Liver (tissue), 9 donors: ENCODE data around the gene SPATA31C1. TPM values are rescaled to one million over a fixed set of nuclear protein-coding genes. Genes with fewer than 3 reads are reported as not detected.

Experiments
- DNase-seq: peaks from one replicate; pipeline ENCODE4 v3.0.0-alpha.2; 2017; ENCODE audit warnings: low spot score
- H3K27ac ChIP-seq, 2 donors: one replicate each; pipeline ENCODE4 v1.7.0; 2013; ENCODE audit warnings: inconsistent platforms in 2 of 2, low read length in 2 of 2, control low read depth in 1 of 2, low read depth in 1 of 2, mild to moderate bottlenecking in 1 of 2
- H3K27me3 ChIP-seq, 4 donors: one replicate each; pipeline versions ENCODE4 v1.6.1 to v1.7.0; 2013; ENCODE audit warnings: low read length in 3 of 4, inconsistent platforms in 1 of 4, mild to moderate bottlenecking in 1 of 4, moderate library complexity in 1 of 4; ENCODE audit not compliant: control insufficient read depth in 4 of 4, insufficient read depth in 4 of 4
- H3K36me3 ChIP-seq, 4 donors: one replicate each; pipeline versions ENCODE4 v1.6.1 to v1.7.0; 2013; ENCODE audit warnings: low read length in 3 of 4, mild to moderate bottlenecking in 3 of 4, low read depth in 1 of 4, moderate library complexity in 1 of 4; ENCODE audit not compliant: control insufficient read depth in 4 of 4, insufficient read depth in 3 of 4
- H3K4me1 ChIP-seq, 4 donors: one replicate each; pipeline versions ENCODE4 v1.6.1 to v1.7.0; 2013; ENCODE audit warnings: low read length in 3 of 4, mild to moderate bottlenecking in 3 of 4, moderate library complexity in 1 of 4; ENCODE audit not compliant: control insufficient read depth in 4 of 4, insufficient read depth in 4 of 4
- H3K4me3 ChIP-seq, 3 donors: one replicate each; pipeline versions ENCODE4 v1.6.1 to v1.7.0; 2013; ENCODE audit warnings: low read length in 3 of 3, control low read depth in 1 of 3, low read depth in 1 of 3, mild to moderate bottlenecking in 1 of 3
- H3K9ac ChIP-seq, 2 donors: one replicate each; pipeline ENCODE4 v1.7.0; 2013; ENCODE audit warnings: low read length in 2 of 2, mild to moderate bottlenecking in 2 of 2, moderate library complexity in 2 of 2, control low read depth in 1 of 2, low read depth in 1 of 2
- H3K9me3 ChIP-seq, 4 donors: one replicate each; pipeline versions ENCODE4 v1.6.1 to v1.7.0; 2013; ENCODE audit warnings: low read length in 3 of 4; ENCODE audit not compliant: control insufficient read depth in 4 of 4
- EGR1 ChIP-seq, 2 donors: IDR thresholded peaks; 2 replicates each; pipeline ENCODE4 v1.6.1; 2016 to 2018; ENCODE audit warnings: antibody characterized with exemption in 2 of 2, low read depth in 2 of 2
- FOXA1 ChIP-seq: IDR thresholded peaks from 2 replicates; pipeline ENCODE4 v1.6.1; 2016; ENCODE audit warnings: antibody characterized with exemption
- FOXA2 ChIP-seq: IDR thresholded peaks from 2 replicates; pipeline ENCODE4 v1.6.1; 2016; ENCODE audit warnings: antibody characterized with exemption
- GABPA ChIP-seq, 2 donors: IDR thresholded peaks in 1 of 2; conservative IDR thresholded peaks in 1 of 2; 2 replicates each; pipeline ENCODE4 v1.6.1; 2016; ENCODE audit warnings: antibody characterized with exemption in 2 of 2, mild to moderate bottlenecking in 1 of 2, moderate library complexity in 1 of 2
- HNF4A ChIP-seq, 2 donors: conservative IDR thresholded peaks; 2 replicates each; pipeline ENCODE4 v1.6.1; 2016; ENCODE audit warnings: antibody characterized with exemption in 2 of 2, mild to moderate bottlenecking in 2 of 2
- HNF4G ChIP-seq: IDR thresholded peaks from 2 replicates; pipeline ENCODE4 v1.6.1; 2016; ENCODE audit warnings: antibody characterized with exemption
- JUND ChIP-seq, 2 donors: IDR thresholded peaks; 2 replicates each; pipeline ENCODE4 v1.6.1; 2016; ENCODE audit warnings: antibody characterized with exemption in 2 of 2
- RAD21 ChIP-seq, 2 donors: IDR thresholded peaks; 2 replicates each; pipeline ENCODE4 v1.6.1; 2016; ENCODE audit warnings: antibody characterized with exemption in 2 of 2, mild to moderate bottlenecking in 2 of 2
- RXRA ChIP-seq, 2 donors: IDR thresholded peaks; 2 replicates each; pipeline ENCODE4 v1.6.1; 2017 to 2018; ENCODE audit warnings: antibody characterized with exemption in 2 of 2, mild to moderate bottlenecking in 1 of 2
- SP1 ChIP-seq: IDR thresholded peaks from 2 replicates; pipeline ENCODE4 v1.6.1; 2018; ENCODE audit warnings: antibody characterized with exemption, mild to moderate bottlenecking
- TAF1 ChIP-seq: conservative IDR thresholded peaks from 2 replicates; pipeline ENCODE4 v1.6.1; 2016; ENCODE audit warnings: antibody characterized with exemption, mild to moderate bottlenecking
- YY1 ChIP-seq: IDR thresholded peaks from 2 replicates; pipeline ENCODE4 v1.6.1; 2016; ENCODE audit warnings: antibody characterized with exemption, mild to moderate bottlenecking
- WGBS: extraction: QIAGEN DNeasy Blood & Tissue Kit; methylation state at CpG from one replicate; pipeline ENCODE4 v1.1.7; 2013; 5-methylcytosine and 5-hydroxymethylcytosine counted together
- polyA plus RNA-seq, 2 donors: library from polyadenylated mRNA; stranded (reverse) in 1 of 2; unstranded in 1 of 2; fragments of 200-250 nt in 1 of 2; fragments of >200 nt in 1 of 2; fragmentation: Nextera tagmentation in 1 of 2; extraction: Ambion mirVana in 1 of 2; gene quantifications; one replicate each; pipeline versions ENCODE4 v1.2.1 to v1.2.3, GENCODE V29; 2013 to 2015
- total RNA-seq, 2 donors: library from RNA; depleted of rRNA; stranded (reverse); fragments of >200 nt; gene quantifications; one replicate each; pipeline ENCODE4 v1.2.3, GENCODE V29; 2014
- TF ChIP-seq, protein P1 (sequence below): IDR thresholded peaks from 2 replicates; pipeline ENCODE4 v1.6.1; 2016; ENCODE audit warnings: antibody characterized with exemption
- TF ChIP-seq, protein P2 (sequence below): IDR thresholded peaks from 2 replicates; pipeline ENCODE4 v1.6.1; 2016; ENCODE audit warnings: antibody characterized with exemption
- TF ChIP-seq, protein P3 (sequence below): fragments of 150-350 bp; IDR thresholded peaks from 2 replicates; pipeline ENCODE4 v1.5.1; 2017; ENCODE audit warnings: improper control_type of control experiment, low read depth, low read length; ENCODE audit not compliant: missing input control
- TF ChIP-seq, protein P4 (sequence below): IDR thresholded peaks from 2 replicates; pipeline ENCODE4 v1.6.1; 2016; ENCODE audit warnings: antibody characterized with exemption, mild to moderate bottlenecking
- donor health status: healthy.
- donor health status: healthy.
- donor health status: healthy.
- donor health status: healthy.
- donor health status: healthy.

Gene SPATA31C1
- total and polyA plus RNA-seq, 4 donors = 0.05 TPM; not detected in 3

DNA sequence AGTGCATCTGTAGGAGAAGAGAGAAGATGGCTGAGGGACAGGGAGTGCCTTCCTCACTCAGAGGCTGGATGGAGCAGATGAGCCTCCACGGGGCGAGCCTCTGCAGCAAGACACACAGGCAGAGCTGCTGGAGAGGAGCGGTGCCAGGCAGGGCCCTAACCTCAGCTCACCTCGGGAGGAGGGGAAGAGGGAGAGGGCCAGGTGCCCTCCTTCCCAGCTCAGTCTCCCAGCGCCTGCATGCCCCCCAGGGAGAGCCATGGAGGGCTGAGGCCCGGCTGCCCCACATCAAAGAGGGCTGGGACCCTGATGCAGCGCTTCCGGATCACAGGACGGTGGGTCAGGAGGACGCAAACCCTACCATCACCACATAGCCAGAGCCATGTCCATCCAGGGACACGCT lies 48.7 kb upstream of the SPATA31C1 start:
- DNase-seq = peak; percentile 25
- H3K27ac ChIP-seq = no peak overlapping the region
- H3K4me3 ChIP-seq = no peak overlapping the region
- H3K36me3 ChIP-seq = no peaks in the 10 kb centered on the region
- TF ChIP-seq JUND (IDR thresholded peaks at IDR 0.05) = no peak
- TF ChIP-seq FOXA1 = no peak
- no peak for TF ChIP-seq EGR1 (IDR thresholded peaks at IDR 0.05; ENCODE audit: low read depth in 2 of 2)
- TF ChIP-seq, protein P1, sequence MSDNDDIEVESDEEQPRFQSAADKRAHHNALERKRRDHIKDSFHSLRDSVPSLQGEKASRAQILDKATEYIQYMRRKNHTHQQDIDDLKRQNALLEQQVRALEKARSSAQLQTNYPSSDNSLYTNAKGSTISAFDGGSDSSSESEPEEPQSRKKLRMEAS = no peak
- no peak for TF ChIP-seq RAD21 (IDR thresholded peaks at IDR 0.05)
- TF ChIP-seq, protein P2, sequence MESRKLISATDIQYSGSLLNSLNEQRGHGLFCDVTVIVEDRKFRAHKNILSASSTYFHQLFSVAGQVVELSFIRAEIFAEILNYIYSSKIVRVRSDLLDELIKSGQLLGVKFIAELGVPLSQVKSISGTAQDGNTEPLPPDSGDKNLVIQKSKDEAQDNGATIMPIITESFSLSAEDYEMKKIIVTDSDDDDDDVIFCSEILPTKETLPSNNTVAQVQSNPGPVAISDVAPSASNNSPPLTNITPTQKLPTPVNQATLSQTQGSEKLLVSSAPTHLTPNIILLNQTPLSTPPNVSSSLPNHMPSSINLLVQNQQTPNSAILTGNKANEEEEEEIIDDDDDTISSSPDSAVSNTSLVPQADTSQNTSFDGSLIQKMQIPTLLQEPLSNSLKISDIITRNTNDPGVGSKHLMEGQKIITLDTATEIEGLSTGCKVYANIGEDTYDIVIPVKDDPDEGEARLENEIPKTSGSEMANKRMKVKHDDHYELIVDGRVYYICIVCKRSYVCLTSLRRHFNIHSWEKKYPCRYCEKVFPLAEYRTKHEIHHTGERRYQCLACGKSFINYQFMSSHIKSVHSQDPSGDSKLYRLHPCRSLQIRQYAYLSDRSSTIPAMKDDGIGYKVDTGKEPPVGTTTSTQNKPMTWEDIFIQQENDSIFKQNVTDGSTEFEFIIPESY = no peak
- TF ChIP-seq YY1 = no peak
- TF ChIP-seq RXRA (IDR thresholded peaks at IDR 0.05) = no peak
- TF ChIP-seq, protein P3, sequence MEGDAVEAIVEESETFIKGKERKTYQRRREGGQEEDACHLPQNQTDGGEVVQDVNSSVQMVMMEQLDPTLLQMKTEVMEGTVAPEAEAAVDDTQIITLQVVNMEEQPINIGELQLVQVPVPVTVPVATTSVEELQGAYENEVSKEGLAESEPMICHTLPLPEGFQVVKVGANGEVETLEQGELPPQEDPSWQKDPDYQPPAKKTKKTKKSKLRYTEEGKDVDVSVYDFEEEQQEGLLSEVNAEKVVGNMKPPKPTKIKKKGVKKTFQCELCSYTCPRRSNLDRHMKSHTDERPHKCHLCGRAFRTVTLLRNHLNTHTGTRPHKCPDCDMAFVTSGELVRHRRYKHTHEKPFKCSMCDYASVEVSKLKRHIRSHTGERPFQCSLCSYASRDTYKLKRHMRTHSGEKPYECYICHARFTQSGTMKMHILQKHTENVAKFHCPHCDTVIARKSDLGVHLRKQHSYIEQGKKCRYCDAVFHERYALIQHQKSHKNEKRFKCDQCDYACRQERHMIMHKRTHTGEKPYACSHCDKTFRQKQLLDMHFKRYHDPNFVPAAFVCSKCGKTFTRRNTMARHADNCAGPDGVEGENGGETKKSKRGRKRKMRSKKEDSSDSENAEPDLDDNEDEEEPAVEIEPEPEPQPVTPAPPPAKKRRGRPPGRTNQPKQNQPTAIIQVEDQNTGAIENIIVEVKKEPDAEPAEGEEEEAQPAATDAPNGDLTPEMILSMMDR = no peak
- no peak for TF ChIP-seq HNF4G
- TF ChIP-seq, protein P4, sequence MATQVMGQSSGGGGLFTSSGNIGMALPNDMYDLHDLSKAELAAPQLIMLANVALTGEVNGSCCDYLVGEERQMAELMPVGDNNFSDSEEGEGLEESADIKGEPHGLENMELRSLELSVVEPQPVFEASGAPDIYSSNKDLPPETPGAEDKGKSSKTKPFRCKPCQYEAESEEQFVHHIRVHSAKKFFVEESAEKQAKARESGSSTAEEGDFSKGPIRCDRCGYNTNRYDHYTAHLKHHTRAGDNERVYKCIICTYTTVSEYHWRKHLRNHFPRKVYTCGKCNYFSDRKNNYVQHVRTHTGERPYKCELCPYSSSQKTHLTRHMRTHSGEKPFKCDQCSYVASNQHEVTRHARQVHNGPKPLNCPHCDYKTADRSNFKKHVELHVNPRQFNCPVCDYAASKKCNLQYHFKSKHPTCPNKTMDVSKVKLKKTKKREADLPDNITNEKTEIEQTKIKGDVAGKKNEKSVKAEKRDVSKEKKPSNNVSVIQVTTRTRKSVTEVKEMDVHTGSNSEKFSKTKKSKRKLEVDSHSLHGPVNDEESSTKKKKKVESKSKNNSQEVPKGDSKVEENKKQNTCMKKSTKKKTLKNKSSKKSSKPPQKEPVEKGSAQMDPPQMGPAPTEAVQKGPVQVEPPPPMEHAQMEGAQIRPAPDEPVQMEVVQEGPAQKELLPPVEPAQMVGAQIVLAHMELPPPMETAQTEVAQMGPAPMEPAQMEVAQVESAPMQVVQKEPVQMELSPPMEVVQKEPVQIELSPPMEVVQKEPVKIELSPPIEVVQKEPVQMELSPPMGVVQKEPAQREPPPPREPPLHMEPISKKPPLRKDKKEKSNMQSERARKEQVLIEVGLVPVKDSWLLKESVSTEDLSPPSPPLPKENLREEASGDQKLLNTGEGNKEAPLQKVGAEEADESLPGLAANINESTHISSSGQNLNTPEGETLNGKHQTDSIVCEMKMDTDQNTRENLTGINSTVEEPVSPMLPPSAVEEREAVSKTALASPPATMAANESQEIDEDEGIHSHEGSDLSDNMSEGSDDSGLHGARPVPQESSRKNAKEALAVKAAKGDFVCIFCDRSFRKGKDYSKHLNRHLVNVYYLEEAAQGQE = no peak
- TF ChIP-seq FOXA2 = no peak
- TF ChIP-seq SP1 = no peak
- no peak for TF ChIP-seq HNF4A (conservative IDR thresholded peaks at IDR 0.05)
- no peak for TF ChIP-seq GABPA (IDR thresholded peaks at IDR 0.05 in 1 of 2, conservative IDR thresholded peaks at IDR 0.05 in 1 of 2)
- H3K4me1 ChIP-seq = peaks cover 0 to 3% (median 0%) of the 10 kb centered on the region in 4 donors
- WGBS = 93% methylated on average over 11 of the region's 11 CpGs
- no peak overlapping the region for H3K9ac ChIP-seq
- no peaks in the 10 kb centered on the region for H3K27me3 ChIP-seq
- H3K9me3 ChIP-seq = no peaks in the 10 kb centered on the region

DNA sequence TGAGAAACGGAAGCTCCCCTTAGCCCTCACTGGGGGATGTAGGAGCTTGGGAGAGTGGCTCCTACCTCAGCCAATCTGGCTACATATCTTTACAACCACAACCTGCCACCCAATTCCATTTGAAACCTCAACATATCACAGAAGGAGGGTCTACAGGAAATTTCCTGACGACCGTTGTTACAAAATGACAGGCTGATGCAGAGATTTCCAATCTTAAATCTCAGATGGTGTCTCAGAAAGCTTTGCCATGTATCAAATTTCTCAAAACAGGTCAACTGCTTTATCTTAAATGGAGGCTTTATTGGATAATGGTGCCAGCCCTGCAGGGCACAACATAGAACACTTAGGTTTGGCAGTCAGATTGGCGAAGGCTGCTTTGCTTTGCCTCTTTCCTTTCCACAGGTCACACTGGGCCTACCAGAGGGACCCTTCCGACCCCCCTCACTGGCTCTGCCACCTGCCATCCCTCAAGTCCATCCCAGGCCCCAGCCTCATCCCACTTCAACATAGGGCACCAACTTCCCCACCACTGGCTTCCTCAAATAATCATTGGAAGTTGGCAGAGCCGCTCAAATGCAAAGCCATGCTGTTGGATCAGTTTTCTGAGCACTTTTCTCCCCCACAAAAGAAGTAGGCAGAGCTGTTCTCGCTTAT lies 46.2 kb upstream of the SPATA31C1 start:
- Histone ChIP-seq H3K9ac (no peak overlapping the region), H3K9me3 (no peaks in the 10 kb centered on the region), H3K27ac (no peak overlapping the region), H3K4me3 (no peak overlapping the region), H3K4me1 (no peaks in the 10 kb centered on the region), H3K27me3 (no peaks in the 10 kb centered on the region), H3K36me3 (no peaks in the 10 kb centered on the region)
- TF ChIP-seq FOXA1 = no peak
- TF ChIP-seq, protein P2 = no peak
- TF ChIP-seq, protein P4 = no peak
- TF ChIP-seq TAF1 = no peak
- no peak for TF ChIP-seq JUND (IDR thresholded peaks at IDR 0.05)
- no peak for TF ChIP-seq SP1
- TF ChIP-seq RXRA (IDR thresholded peaks at IDR 0.05) = no peak
- 93% methylated on average over 7 of the region's 7 CpGs for WGBS
- DNase-seq = no peak
